ENCODE data around the gene RFX5. TPM values are rescaled to one million over a fixed set of nuclear protein-coding genes. Genes with fewer than 3 reads are reported as not detected.

RFX5 gene
- total RNA-seq, 1 donor: 24.2 TPM

GRCh38 chr1:151293093-151293492, 54.0 kb downstream of the RFX5 start:
- H3K27ac ChIP-seq (ENCODE audit: low read depth, low read length): no peak overlapping the region
- H3K27me3 ChIP-seq (ENCODE audit: insufficient read depth, low read length): no peaks in the 10 kb centered on the region
- H3K4me1 ChIP-seq (ENCODE audit: insufficient read depth, low read length): no peaks in the 10 kb centered on the region
- no peak overlapping the region for H3K4me2 ChIP-seq (ENCODE audit: insufficient read depth, low read length)
- no peak for TF ChIP-seq CTCF (IDR thresholded peaks at IDR 0.05; ENCODE audit: extremely low read depth, low read depth, low read length)
- H3K79me2 ChIP-seq (ENCODE audit: insufficient read depth, low read length): peaks cover 2% of the 10 kb centered on the region
- no peaks in the 10 kb centered on the region for H4K20me1 ChIP-seq (ENCODE audit: insufficient read depth, low read length)
- H3K4me3 ChIP-seq (ENCODE audit: insufficient read depth, low read length): no peak overlapping the region
- DNase-seq (ENCODE audit: insufficient read length, low spot score, missing footprints): peak; percentile 22
- H3K36me3 ChIP-seq (ENCODE audit: insufficient read depth, low read length): peaks cover 79% of the 10 kb centered on the region
- H2AFZ ChIP-seq (ENCODE audit: low read length): no peak overlapping the region
- H3K9me3 ChIP-seq (ENCODE audit: low read depth, low read length): no peaks in the 10 kb centered on the region

GRCh38 chr1:151292207-151293030, 54.6 kb downstream of the RFX5 start:
- Histone ChIP-seq H3K36me3 (ENCODE audit: insufficient read depth, low read length) (peaks cover 78% of the 10 kb centered on the region), H3K27ac (ENCODE audit: low read depth, low read length) (no peak overlapping the region), H3K4me2 (ENCODE audit: insufficient read depth, low read length) (no peak overlapping the region), H3K27me3 (ENCODE audit: insufficient read depth, low read length) (no peaks in the 10 kb centered on the region), H3K9me3 (ENCODE audit: low read depth, low read length) (no peaks in the 10 kb centered on the region), H3K4me3 (ENCODE audit: insufficient read depth, low read length) (no peak overlapping the region), H3K79me2 (ENCODE audit: insufficient read depth, low read length) (peaks cover 5% of the 10 kb centered on the region), H3K4me1 (ENCODE audit: insufficient read depth, low read length) (no peaks in the 10 kb centered on the region), H2AFZ (ENCODE audit: low read length) (no peak overlapping the region), H4K20me1 (ENCODE audit: insufficient read depth, low read length) (no peaks in the 10 kb centered on the region)
- no peak for TF ChIP-seq CTCF (IDR thresholded peaks at IDR 0.05; ENCODE audit: extremely low read depth, low read depth, low read length)
- DNase-seq (ENCODE audit: insufficient read length, low spot score, missing footprints): peak; percentile 87

- H3K27ac ChIP-seq (ENCODE audit: low read depth, low read length): no peak overlapping the region
- H3K27me3 ChIP-seq (ENCODE audit: insufficient read depth, low read length): no peaks in the 10 kb centered on the region
- no peaks in the 10 kb centered on the region for H3K4me1 ChIP-seq (ENCODE audit: insufficient read depth, low read length)
- H3K4me3 ChIP-seq (ENCODE audit: insufficient read depth, low read length): no peak overlapping the region
- peaks cover 78% of the 10 kb centered on the region for H3K36me3 ChIP-seq (ENCODE audit: insufficient read depth, low read length)
- H3K9me3 ChIP-seq (ENCODE audit: low read depth, low read length): no peaks in the 10 kb centered on the region
- no peak overlapping the region for H2AFZ ChIP-seq (ENCODE audit: low read length)
- DNase-seq (ENCODE audit: insufficient read length, low spot score, missing footprints): peak; percentile 5
- H4K20me1 ChIP-seq (ENCODE audit: insufficient read depth, low read length): peaks cover 10% of the 10 kb centered on the region
- H3K4me2 ChIP-seq (ENCODE audit: insufficient read depth, low read length): no peak overlapping the region
- TF ChIP-seq CTCF (IDR thresholded peaks at IDR 0.05; ENCODE audit: extremely low read depth, low read depth, low read length): no peak
- peaks cover 12% of the 10 kb centered on the region for H3K79me2 ChIP-seq (ENCODE audit: insufficient read depth, low read length)
Measured at GRCh38 chr1:151290709-151291303, 56.2 kb downstream of the RFX5 start.

Small RNAs within 50 kb of the gene (small RNA-seq; reads per million reads assigned to genes)
- gene RN7SL444P: not detected

Other genes starting within 250 kb of the RFX5 start
- 1.5 and 2.2 TPM in 2 replicates for gene SEMA6C, start 200.6 kb downstream of the RFX5 start, total RNA-seq
- not detected in 2 replicates for gene TNFAIP8L2, start 190.6 kb downstream of the RFX5 start, total RNA-seq
- gene LYSMD1, start 181.3 kb downstream of the RFX5 start, total RNA-seq: 10.6 and 12.7 TPM in 2 replicates
- gene SCNM1, start 181.1 kb downstream of the RFX5 start, total RNA-seq: 25.3 and 26.8 TPM in 2 replicates
- gene TMOD4, start 171.3 kb downstream of the RFX5 start, total RNA-seq: 0.36 TPM in 1 of 2 replicates, not detected in the other
- gene VPS72, start 157.1 kb downstream of the RFX5 start, total RNA-seq: 34.7 and 35.1 TPM in 2 replicates
- gene PIP5K1A, start 148.7 kb downstream of the RFX5 start, total RNA-seq: 64.5 and 67.7 TPM in 2 replicates
- gene PSMD4, start 92.5 kb downstream of the RFX5 start, total RNA-seq: 140 and 150 TPM in 2 replicates
- 15.9 and 16.5 TPM in 2 replicates for gene ZNF687, start 65.0 kb downstream of the RFX5 start, total RNA-seq
- gene PI4KB, start 19.8 kb downstream of the RFX5 start, total RNA-seq: 43.3 and 43.8 TPM in 2 replicates
- 28.3 and 42.0 TPM in 2 replicates for gene SELENBP1, start 25.5 kb upstream of the RFX5 start, total RNA-seq
- 362 and 375 TPM in 2 replicates for gene PSMB4, start 52.3 kb upstream of the RFX5 start, total RNA-seq
- 26.8 and 56.9 TPM in 2 replicates for gene POGZ, start 112.2 kb upstream of the RFX5 start, total RNA-seq
- gene CGN, start 164.1 kb upstream of the RFX5 start, total RNA-seq: not detected in 2 replicates
- 12.7 and 16.3 TPM in 2 replicates for gene TUFT1, start 193.1 kb upstream of the RFX5 start, total RNA-seq